Loucy (cell line): ENCODE results near the gene PCSK5.

Experiments used
- H2AFZ ChIP-seq: fragments of 200-600 bp; sonication (generic); 2 replicates; pipeline ENCODE4 v1.6.0; 2016; ENCODE audit warnings: antibody characterized with exemption, mild to moderate bottlenecking, low read length, moderate library complexity
- H3F3A ChIP-seq: fragments of 200-600 bp; 2 replicates; pipeline ENCODE4 v1.6.0; 2016; ENCODE audit warnings: antibody characterized with exemption, low read depth, mild to moderate bottlenecking
- H3K27me3 ChIP-seq: fragments of 200-600 bp; sonication (generic); 2 replicates; pipeline ENCODE4 v1.6.1; 2014; ENCODE audit warnings: low read length, mild to moderate bottlenecking; ENCODE audit not compliant: insufficient read depth, poor library complexity, severe bottlenecking
- H3K36me3 ChIP-seq: fragments of 200-600 bp; sonication (generic); 2 replicates; pipeline ENCODE4 v1.6.1; 2016; ENCODE audit warnings: low read length; ENCODE audit not compliant: insufficient read depth
- H3K4me1 ChIP-seq: fragments of 200-600 bp; sonication (generic); 2 replicates; pipeline ENCODE4 v1.5.1; 2014; ENCODE audit warnings: low read length, mild to moderate bottlenecking; ENCODE audit not compliant: insufficient read depth, poor library complexity, severe bottlenecking
- H3K4me2 ChIP-seq: fragments of 200-600 bp; sonication (generic); 2 replicates; pipeline ENCODE4 v1.6.0; 2014; ENCODE audit warnings: antibody characterized with exemption, low read length, low read depth, mild to moderate bottlenecking; ENCODE audit not compliant: poor library complexity, severe bottlenecking
- H3K4me3 ChIP-seq: fragments of 200-600 bp; sonication (generic); 2 replicates; pipeline ENCODE4 v1.5.1; 2014; ENCODE audit warnings: low read length, mild to moderate bottlenecking, mixed read lengths; ENCODE audit not compliant: poor library complexity, severe bottlenecking
- H3K79me2 ChIP-seq: fragments of 200-600 bp; sonication (generic); 2 replicates; pipeline ENCODE4 v1.6.1; 2014; ENCODE audit warnings: low read length; ENCODE audit not compliant: insufficient read depth
- H3K9ac ChIP-seq: fragments of 200-600 bp; sonication (generic); 2 replicates; pipeline ENCODE4 v1.6.0; 2014; ENCODE audit warnings: mild to moderate bottlenecking, low read depth, low read length, moderate library complexity; ENCODE audit not compliant: poor library complexity, severe bottlenecking
- H3K9me2 ChIP-seq: fragments of 200-600 bp; sonication (generic); replicated peaks from 2 replicates; pipeline ENCODE4 v1.6.1; 2016; ENCODE audit warnings: low read depth, low read length, mixed read lengths
- H3K9me3 ChIP-seq: fragments of 200-600 bp; sonication (generic); 2 replicates; pipeline ENCODE4 v1.6.1; 2014; ENCODE audit warnings: mild to moderate bottlenecking, antibody characterized with exemption, low read length, low read depth; ENCODE audit not compliant: insufficient read depth
- H4K20me1 ChIP-seq: fragments of 200-600 bp; sonication (generic); 2 replicates; pipeline ENCODE4 v1.6.0; 2014; ENCODE audit warnings: antibody characterized with exemption, low read length, mild to moderate bottlenecking; ENCODE audit not compliant: insufficient read depth, poor library complexity, severe bottlenecking
- CTCF ChIP-seq: fragments of 200-600 bp; sonication (generic); conservative IDR thresholded peaks from 2 replicates; pipeline ENCODE4 v1.5.1; 2014; ENCODE audit warnings: mild to moderate bottlenecking, antibody characterized with exemption, low read length
- EZH2phosphoT487 ChIP-seq: fragments of 200-600 bp; IDR thresholded peaks from 2 replicates; pipeline ENCODE4 v1.6.1; 2018; ENCODE audit warnings: antibody characterized with exemption, mild to moderate bottlenecking, moderate library complexity, borderline replicate concordance

Gene PCSK5

GRCh38 chr9:75911390-75911789 lies 20.9 kb downstream of the PCSK5 start:
- Histone ChIP-seq H4K20me1 (no peaks in the 10 kb centered on the region), H3K4me1 (no peaks in the 10 kb centered on the region), H3K36me3 (no peaks in the 10 kb centered on the region), H3K9ac (no peak overlapping the region), H3K9me3 (no peaks in the 10 kb centered on the region), H3K9me2 (no peaks in the 10 kb centered on the region), H3K4me2 (no peak overlapping the region), H2AFZ (no peak overlapping the region), H3K79me2 (no peaks in the 10 kb centered on the region), H3F3A (no peaks in the 10 kb centered on the region), H3K27me3 (no peaks in the 10 kb centered on the region), H3K4me3 (no peak overlapping the region)
- TF ChIP-seq EZH2phosphoT487 = no peak
- TF ChIP-seq CTCF = no peak

GRCh38 chr9:75912951-75913350 lies 22.5 kb downstream of the PCSK5 start:
- Histone ChIP-seq H3F3A (no peaks in the 10 kb centered on the region), H3K9me3 (no peaks in the 10 kb centered on the region), H3K4me3 (no peak overlapping the region), H3K9me2 (no peaks in the 10 kb centered on the region), H3K36me3 (no peaks in the 10 kb centered on the region), H3K27me3 (no peaks in the 10 kb centered on the region), H2AFZ (no peak overlapping the region), H3K4me1 (no peaks in the 10 kb centered on the region), H4K20me1 (no peaks in the 10 kb centered on the region), H3K9ac (no peak overlapping the region), H3K4me2 (no peak overlapping the region), H3K79me2 (no peaks in the 10 kb centered on the region)
- TF ChIP-seq CTCF (no peak), EZH2phosphoT487 (no peak)

GRCh38 chr9:75914002-75914401 lies 23.5 kb downstream of the PCSK5 start:
- Histone ChIP-seq H4K20me1 (no peaks in the 10 kb centered on the region), H3K9ac (no peak overlapping the region), H3K9me2 (no peaks in the 10 kb centered on the region), H3K36me3 (no peaks in the 10 kb centered on the region), H3K4me3 (no peak overlapping the region), H3K27me3 (no peaks in the 10 kb centered on the region), H2AFZ (no peak overlapping the region), H3K4me1 (no peaks in the 10 kb centered on the region), H3K79me2 (no peaks in the 10 kb centered on the region), H3K9me3 (no peaks in the 10 kb centered on the region), H3K4me2 (no peak overlapping the region), H3F3A (no peaks in the 10 kb centered on the region)
- TF ChIP-seq CTCF = no peak
- TF ChIP-seq EZH2phosphoT487 = no peak
